HG02678 (cell line): ENCODE measurements around the gene DALRD3.
A peak's percentile ranks its signal among the peaks of the same experiment; 100 is the strongest.

Experiments
- ATAC-seq: cut with Tn5 transposase; IDR thresholded peaks from one replicate; pipeline ENCODE4 v1.9.1; 2021; ENCODE audit warnings: mild to moderate bottlenecking, moderate library complexity; ENCODE audit not compliant: unreplicated experiment

The DALRD3 gene

GRCh38 chr3:49006408-49007067 is 11.8 kb downstream of the DALRD3 start:
- peak; percentile 1 for ATAC-seq

DNA sequence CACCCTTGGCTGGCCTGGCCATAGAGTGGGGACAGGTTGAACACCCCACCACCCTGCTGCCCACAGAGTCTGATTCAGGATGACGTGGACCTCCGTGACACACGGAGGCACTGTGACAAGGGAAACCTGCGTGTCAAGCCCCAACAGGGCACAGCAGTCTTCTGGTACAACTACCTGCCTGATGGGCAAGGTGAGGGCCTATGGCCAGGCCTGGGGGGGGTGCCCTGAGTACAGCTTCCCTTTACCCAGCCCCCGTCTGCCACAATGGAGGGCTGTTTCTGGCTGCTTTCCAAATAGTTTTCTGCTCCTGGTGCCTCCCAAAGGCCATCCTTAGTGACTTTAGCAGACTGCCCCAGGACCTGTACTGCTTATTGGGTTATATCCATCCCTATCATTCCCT is 12.4 kb downstream of the DALRD3 start:
- ATAC-seq, result no peak

- no peak for ATAC-seq
Measured at GRCh38 chr3:49005303-49005680, 13.1 kb downstream of the DALRD3 start.

GRCh38 chr3:49004352-49005302 is 13.8 kb downstream of the DALRD3 start:
- ATAC-seq, result no peak

GRCh38 chr3:49001155-49001554 is 17.2 kb downstream of the DALRD3 start:
- no peak for ATAC-seq

GRCh38 chr3:48999085-48999858 is 19.1 kb downstream of the DALRD3 start:
- no peak for ATAC-seq

GRCh38 chr3:48997714-48998637 is 20.4 kb downstream of the DALRD3 start:
- no peak for ATAC-seq

- no peak for ATAC-seq
Measured at GRCh38 chr3:48997102-48997635, 21.2 kb downstream of the DALRD3 start.

GRCh38 chr3:48996640-48997039 is 21.7 kb downstream of the DALRD3 start:
- no peak for ATAC-seq

- ATAC-seq, result no peak
Measured at GRCh38 chr3:48993834-48994233, 24.5 kb downstream of the DALRD3 start.

GRCh38 chr3:48991851-48992545 is 26.4 kb downstream of the DALRD3 start:
- ATAC-seq, result no peak

- ATAC-seq, result no peak
Measured at GRCh38 chr3:48990636-48991469, 27.5 kb downstream of the DALRD3 start.

GRCh38 chr3:48989796-48990635 is 28.4 kb downstream of the DALRD3 start, which contains the start of gene P4HTM:
P4HTM (plus strand) TSS chr3:48990241; CDS start chr3:48990257, 16 bp downstream.
- peak; percentile 60 for ATAC-seq

DNA sequence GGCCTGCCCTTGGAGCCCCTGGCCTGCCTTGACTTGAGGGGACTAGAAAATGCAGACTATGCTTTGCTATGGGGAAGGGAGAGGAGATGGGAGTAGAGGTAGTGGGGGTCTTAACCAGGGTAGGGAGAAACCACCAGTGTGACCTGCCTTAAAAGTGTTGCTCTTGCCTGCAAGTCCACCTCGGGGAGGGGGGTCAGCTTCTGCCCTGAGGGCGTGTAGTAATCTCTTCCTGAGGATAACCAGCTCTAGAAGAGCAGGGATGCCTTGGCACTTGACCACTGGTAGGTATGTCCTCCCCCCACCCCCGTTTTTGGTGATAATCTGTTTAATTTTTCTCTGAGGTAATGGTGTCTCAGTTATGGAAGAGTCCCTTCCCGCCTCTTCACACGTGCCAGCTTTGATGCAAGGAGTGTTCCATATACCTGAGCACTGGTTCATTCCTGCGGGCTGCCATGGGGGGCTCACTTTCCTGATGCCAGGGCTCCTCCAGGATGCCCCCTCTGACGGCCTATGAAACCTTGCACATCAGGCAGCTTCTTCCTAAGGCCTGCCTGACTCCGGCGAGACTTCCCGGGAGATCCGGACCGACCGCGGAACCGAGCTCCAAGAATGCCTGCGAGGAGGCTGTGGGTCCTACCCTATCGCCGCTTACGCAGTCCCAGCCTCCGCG is 29.1 kb downstream of the DALRD3 start:
- no peak for ATAC-seq

GRCh38 chr3:48985831-48986376 is 32.5 kb downstream of the DALRD3 start:
- no peak for ATAC-seq

GRCh38 chr3:48984663-48985062 is 33.7 kb downstream of the DALRD3 start:
- no peak for ATAC-seq

GRCh38 chr3:48983096-48983495 is 35.3 kb downstream of the DALRD3 start:
- ATAC-seq, result no peak
